H9 (cell line): ENCODE measurements around the gene FKBP1C. TPM values are rescaled to one million over a fixed set of nuclear protein-coding genes. Genes with fewer than 3 reads are reported as not detected.

ENCODE experiments used
- DNase-seq: peaks from one replicate; pipeline ENCODE4 v3.0.0-alpha.2; 2017
- H2AFZ ChIP-seq: one replicate; pipeline ENCODE4 v1.6.1; 2013; ENCODE audit warnings: mild to moderate bottlenecking, low read length, control low read depth, moderate library complexity
- H2AK5ac ChIP-seq: 2 replicates; pipeline ENCODE4 v1.6.1; 2013; ENCODE audit warnings: low read length, control low read depth, mixed read lengths; ENCODE audit not compliant: insufficient read length
- H2BK120ac ChIP-seq: one replicate; pipeline ENCODE4 v1.6.1; 2013; ENCODE audit warnings: low read depth, mild to moderate bottlenecking, low read length, control low read depth, inconsistent platforms; ENCODE audit not compliant: poor library complexity, severe bottlenecking
- H2BK12ac ChIP-seq: 2 replicates; pipeline ENCODE4 v1.6.1; 2013; ENCODE audit warnings: low read length, control low read depth, mixed read lengths, low read depth; ENCODE audit not compliant: insufficient read length
- H2BK15ac ChIP-seq: 2 replicates; pipeline ENCODE4 v1.6.1; 2013; ENCODE audit warnings: low read depth, low read length, control low read depth
- H2BK20ac ChIP-seq: one replicate; pipeline ENCODE4 v1.6.1; 2013; ENCODE audit warnings: low read depth, mild to moderate bottlenecking, low read length, control low read depth, inconsistent platforms; ENCODE audit not compliant: poor library complexity, severe bottlenecking
- H2BK5ac ChIP-seq: 2 replicates; pipeline ENCODE4 v1.6.1; 2013; ENCODE audit warnings: low read length, control low read depth, mixed read lengths; ENCODE audit not compliant: insufficient read length
- H3K14ac ChIP-seq: 2 replicates; pipeline ENCODE4 v1.6.1; 2013; ENCODE audit warnings: low read length, control low read depth; ENCODE audit not compliant: insufficient read depth
- H3K18ac ChIP-seq: 2 replicates; pipeline ENCODE4 v1.6.1; 2013; ENCODE audit warnings: low read depth, mild to moderate bottlenecking, mixed read lengths, low read length, control low read depth; ENCODE audit not compliant: insufficient read length
- H3K23ac ChIP-seq: 2 replicates; pipeline ENCODE4 v1.6.1; 2013; ENCODE audit warnings: low read length, control low read depth, mixed read lengths, low read depth; ENCODE audit not compliant: insufficient read length
- H3K23me2 ChIP-seq: 2 replicates; pipeline ENCODE4 v1.6.1; 2013; ENCODE audit warnings: low read depth, mild to moderate bottlenecking, mixed read lengths, low read length, control low read depth; ENCODE audit not compliant: insufficient read length, poor library complexity, severe bottlenecking
- H3K27ac ChIP-seq: 2 replicates; pipeline ENCODE4 v1.5.1; 2013; ENCODE audit warnings: low read length, control low read depth, mixed read lengths, low read depth; ENCODE audit not compliant: insufficient read length
- H3K27me3 ChIP-seq: 2 replicates; pipeline ENCODE4 v1.6.1; 2013; ENCODE audit warnings: low read length, control low read depth, inconsistent platforms; ENCODE audit not compliant: insufficient read depth
- H3K4ac ChIP-seq: 2 replicates; pipeline ENCODE4 v1.6.1; 2013; ENCODE audit warnings: low read depth, mild to moderate bottlenecking, control low read depth, inconsistent platforms, low read length, moderate library complexity
- H3K4me1 ChIP-seq: 2 replicates; pipeline ENCODE4 v1.6.1; 2013; ENCODE audit warnings: low read length, control low read depth, inconsistent platforms; ENCODE audit not compliant: insufficient read depth
- H3K4me2 ChIP-seq: 2 replicates; pipeline ENCODE4 v1.6.1; 2013; ENCODE audit warnings: low read length, control low read depth, mixed read lengths; ENCODE audit not compliant: insufficient read length, insufficient read depth
- H3K56ac ChIP-seq: 2 replicates; pipeline ENCODE4 v1.6.1; 2013; ENCODE audit warnings: low read depth, mild to moderate bottlenecking, mixed read lengths, low read length, control low read depth; ENCODE audit not compliant: insufficient read length
- H3K79me1 ChIP-seq: 2 replicates; pipeline ENCODE4 v1.6.1; 2013; ENCODE audit warnings: low read depth, mild to moderate bottlenecking, moderate library complexity, low read length, control low read depth, inconsistent platforms; ENCODE audit not compliant: insufficient read depth, poor library complexity, severe bottlenecking
- H3K79me2 ChIP-seq: 2 replicates; pipeline ENCODE4 v1.6.1; 2013; ENCODE audit warnings: low read length, control low read depth, inconsistent platforms; ENCODE audit not compliant: insufficient read depth
- H3K9ac ChIP-seq: 2 replicates; pipeline ENCODE4 v1.6.1; 2013; ENCODE audit warnings: low read length, control low read depth, mixed read lengths; ENCODE audit not compliant: insufficient read length; ENCODE audit errors: extremely low read depth
- H3K9me3 ChIP-seq: one replicate; pipeline ENCODE4 v1.6.1; 2013; ENCODE audit warnings: low read depth, low read length, inconsistent platforms; ENCODE audit not compliant: control insufficient read depth
- H3T11ph ChIP-seq: one replicate; pipeline ENCODE4 v1.6.1; 2013; ENCODE audit warnings: mild to moderate bottlenecking, low read length, control low read depth, inconsistent platforms
- H4K20me1 ChIP-seq: one replicate; pipeline ENCODE4 v1.6.1; 2013; ENCODE audit not compliant: control insufficient read depth, insufficient read length, insufficient read depth
- H4K5ac ChIP-seq: 2 replicates; pipeline ENCODE4 v1.6.1; 2013; ENCODE audit warnings: low read depth, mild to moderate bottlenecking, mixed read lengths, low read length, control low read depth; ENCODE audit not compliant: insufficient read length
- H4K8ac ChIP-seq: replicated peaks from 2 replicates; pipeline ENCODE4 v1.6.1; 2013; ENCODE audit warnings: low read length, control low read depth, mixed read lengths, low read depth; ENCODE audit not compliant: insufficient read length
- H4K91ac ChIP-seq: 2 replicates; pipeline ENCODE4 v1.6.1; 2013; ENCODE audit warnings: low read depth, mild to moderate bottlenecking, moderate library complexity, mixed read lengths, low read length, control low read depth; ENCODE audit not compliant: insufficient read length
- H3K27ac Mint-ChIP-seq, 3 experiments: 2 replicates in 2 of 3; 3 replicates in 1 of 3; pipeline ENCODE4 v1.8.0; 2020 to 2021; ENCODE audit warnings: mixed read lengths in 3 of 3, mild to moderate bottlenecking in 1 of 3, moderate library complexity in 1 of 3
- H3K27me3 Mint-ChIP-seq: 2 replicates; pipeline ENCODE4 v1.8.0; 2021; ENCODE audit warnings: low read depth, mild to moderate bottlenecking, moderate library complexity, mixed read lengths
- H3K36me3 Mint-ChIP-seq, 3 experiments: 2 replicates in 2 of 3; 3 replicates in 1 of 3; pipeline ENCODE4 v1.8.0; 2020 to 2021; ENCODE audit warnings: low read depth in 3 of 3, mixed read lengths in 3 of 3; ENCODE audit not compliant: insufficient read depth in 1 of 3
- H3K4me1 Mint-ChIP-seq, 2 experiments: 2 replicates each; pipeline ENCODE4 v1.8.0; 2020; ENCODE audit warnings: mixed read lengths in 2 of 2
- H3K4me3 Mint-ChIP-seq, 2 experiments: 2 replicates in 1 of 2; 3 replicates in 1 of 2; pipeline ENCODE4 v1.8.0; 2020 to 2021; ENCODE audit warnings: mild to moderate bottlenecking in 2 of 2, mixed read lengths in 2 of 2, moderate library complexity in 1 of 2
- H3K9me3 Mint-ChIP-seq, 2 experiments: 2 replicates in 1 of 2; 3 replicates in 1 of 2; pipeline ENCODE4 v1.8.0; 2020; ENCODE audit warnings: mild to moderate bottlenecking in 2 of 2, mixed read lengths in 2 of 2, moderate library complexity in 1 of 2
- CTCF ChIP-seq: fragments of 200-600 bp; sonication (generic); conservative IDR thresholded peaks from 3 replicates; pipeline ENCODE4 v1.8.0; 2021; ENCODE audit warnings: antibody characterized with exemption, mild to moderate bottlenecking
- WGBS: extraction: QIAGEN DNeasy Blood & Tissue Kit; methylation state at CpG from one replicate; pipeline ENCODE4 v1.1.7; 2013; ENCODE audit warnings: missing lambda C conversion rate, low lambda C conversion rate, mixed read lengths; ENCODE audit not compliant: insufficient read length; ENCODE audit errors: extremely low coverage; 5-methylcytosine and 5-hydroxymethylcytosine counted together
- total RNA-seq: library from RNA; stranded (reverse); gene quantifications from 2 replicates; pipeline ENCODE4 v1.2.1, GENCODE V29; 2021

FKBP1C gene
- total RNA-seq, 1 experiment from 2014 or later: 0.52 TPM

- H3K27me3 ChIP-seq: no peaks in the 10 kb centered on the region
- H4K5ac ChIP-seq: no peak overlapping the region
- H3K18ac ChIP-seq: no peak overlapping the region
- no peak overlapping the region for H4K8ac ChIP-seq
- Mint-ChIP-seq H3K9me3 (peaks cover 24 to 28% of the 10 kb centered on the region in 2 experiments), H3K27ac (no peak overlapping the region), H3K36me3 (peaks cover 5 to 19% (median 18%) of the 10 kb centered on the region in 3 experiments), H3K4me3 (no peak overlapping the region), H3K27me3 (no peaks in the 10 kb centered on the region), H3K4me1 (no peaks in the 10 kb centered on the region)
- H3K23me2 ChIP-seq: no peaks in the 10 kb centered on the region
- no peak overlapping the region for H2BK120ac ChIP-seq
- no peaks in the 10 kb centered on the region for H3K79me2 ChIP-seq
- no peak overlapping the region for H3K14ac ChIP-seq
- no peaks in the 10 kb centered on the region for H3K4me1 ChIP-seq
- H3K4me2 ChIP-seq: no peak overlapping the region
- H3K56ac ChIP-seq: no peak overlapping the region
- no peak for TF ChIP-seq CTCF
- no peak overlapping the region for H3T11ph ChIP-seq
- no peaks in the 10 kb centered on the region for H3K79me1 ChIP-seq
- H3K23ac ChIP-seq: no peak overlapping the region
- WGBS: no CpG with 5 or more reads among the region's 3 CpGs
- no peak overlapping the region for H2BK5ac ChIP-seq
- DNase-seq: no peak
- no peak overlapping the region for H3K9ac ChIP-seq
- H2AFZ ChIP-seq: no peak overlapping the region
- H4K91ac ChIP-seq: no peak overlapping the region
- no peak overlapping the region for H3K27ac ChIP-seq
- no peak overlapping the region for H3K4ac ChIP-seq
- H2BK20ac ChIP-seq: no peak overlapping the region
- H2AK5ac ChIP-seq: no peak overlapping the region
- H2BK15ac ChIP-seq: no peak overlapping the region
- H3K9me3 ChIP-seq: peaks cover 4% of the 10 kb centered on the region
- H4K20me1 ChIP-seq: no peaks in the 10 kb centered on the region
- H2BK12ac ChIP-seq: no peak overlapping the region
These were observed 3.5 kb downstream of the FKBP1C start for GRCh38 chr6:63214816-63215215.
